GM23338 (cell line): Measurements from ENCODE around the gene GRM5. TPM values are rescaled to one million over a fixed set of nuclear protein-coding genes. Genes with fewer than 3 reads are reported as not detected.

Experiments
- ATAC-seq: fragments of 200-7000 bp; cut with Tn5 transposase; 3 replicates; pipeline ENCODE4 v1.9.1; 2020
- DNase-seq: peaks from one replicate; pipeline ENCODE4 v3.0.0-alpha.2; 2015; ENCODE audit warnings: low spot score
- H2AFZ ChIP-seq: fragments of 200-600 bp; sonication (generic); 2 replicates; pipeline ENCODE4 v1.8.0; 2016; ENCODE audit warnings: antibody characterized with exemption, mild to moderate bottlenecking, moderate library complexity
- H3F3A ChIP-seq: fragments of 200-600 bp; sonication (generic); replicated peaks from 2 replicates; pipeline ENCODE4 v1.8.0; 2017; ENCODE audit warnings: antibody characterized with exemption, mixed run types, low read depth
- H3K27ac ChIP-seq: fragments of 200-600 bp; sonication (generic); 2 replicates; pipeline ENCODE4 v1.6.1; 2016; ENCODE audit warnings: low read depth
- H3K27me3 ChIP-seq: fragments of 200-600 bp; sonication (generic); 2 replicates; pipeline ENCODE4 v1.8.0; 2016; ENCODE audit warnings: mild to moderate bottlenecking, mixed run types, moderate library complexity; ENCODE audit not compliant: insufficient read depth
- H3K36me3 ChIP-seq: fragments of 200-600 bp; sonication (generic); 2 replicates; pipeline ENCODE4 v1.8.0; 2016; ENCODE audit warnings: mild to moderate bottlenecking; ENCODE audit not compliant: insufficient read depth
- H3K4me1 ChIP-seq: fragments of 200-600 bp; sonication (generic); 2 replicates; pipeline ENCODE4 v1.8.0; 2016; ENCODE audit warnings: mild to moderate bottlenecking, moderate library complexity; ENCODE audit not compliant: insufficient read depth
- H3K4me2 ChIP-seq: fragments of 200-600 bp; sonication (generic); 2 replicates; pipeline ENCODE4 v1.7.1; 2017; ENCODE audit warnings: mixed run types
- H3K4me3 ChIP-seq: fragments of 200-600 bp; sonication (generic); 2 replicates; pipeline ENCODE4 v1.6.1; 2016; ENCODE audit warnings: mixed run types
- H3K79me2 ChIP-seq: fragments of 200-600 bp; sonication (generic); replicated peaks from 2 replicates; pipeline ENCODE4 v1.8.0; 2017; ENCODE audit warnings: mild to moderate bottlenecking; ENCODE audit not compliant: insufficient read depth
- H3K9me2 ChIP-seq: fragments of 200-600 bp; sonication (generic); 2 replicates; pipeline ENCODE4 v1.8.0; 2017; ENCODE audit not compliant: insufficient read depth
- H4K20me1 ChIP-seq: fragments of 200-600 bp; sonication (generic); replicated peaks from 2 replicates; pipeline ENCODE4 v1.8.0; 2017; ENCODE audit warnings: mild to moderate bottlenecking; ENCODE audit not compliant: insufficient read depth
- H3K27ac Mint-ChIP-seq: 2 replicates; pipeline ENCODE4 v1.8.0; 2020; ENCODE audit warnings: inconsistent platforms, mild to moderate bottlenecking, moderate library complexity, mixed read lengths
- H3K27me3 Mint-ChIP-seq: 3 replicates; pipeline ENCODE4 v1.8.0; 2022; ENCODE audit warnings: low read depth, mild to moderate bottlenecking, moderate library complexity, mixed read lengths, inconsistent platforms; ENCODE audit not compliant: insufficient read depth, poor library complexity
- H3K36me3 Mint-ChIP-seq: 3 replicates; pipeline ENCODE4 v1.8.0; 2021; ENCODE audit warnings: low read depth, mild to moderate bottlenecking, inconsistent platforms, moderate library complexity, mixed read lengths
- H3K4me1 Mint-ChIP-seq: 3 replicates; pipeline ENCODE4 v1.8.0; 2020; ENCODE audit warnings: mild to moderate bottlenecking, inconsistent platforms, mixed read lengths
- H3K4me3 Mint-ChIP-seq: 3 replicates; pipeline ENCODE4 v1.8.0; 2021; ENCODE audit warnings: moderate library complexity, mild to moderate bottlenecking, inconsistent platforms, mixed read lengths
- H3K9me3 Mint-ChIP-seq: 3 replicates; pipeline ENCODE4 v1.8.0; 2020; ENCODE audit warnings: moderate library complexity, mild to moderate bottlenecking, inconsistent platforms, mixed read lengths
- CREB1 ChIP-seq: fragments of 250-450 bp; sonication (Bioruptor Pico); IDR thresholded peaks from 2 replicates; pipeline ENCODE4 v1.5.0; 2020; ENCODE audit warnings: low read depth, mild to moderate bottlenecking, moderate library complexity
- CTCF ChIP-seq, 2 experiments: fragments of 200-600 bp in 1 of 2; sonication (generic) in 1 of 2; conservative IDR thresholded peaks; 2 replicates each; pipeline versions ENCODE4 v1.5.1 to v1.6.1; 2016 to 2017; ENCODE audit warnings: antibody characterized with exemption in 2 of 2, low read depth in 2 of 2, mild to moderate bottlenecking in 2 of 2, moderate library complexity in 1 of 2
- NANOG ChIP-seq: IDR thresholded peaks from 2 replicates; pipeline ENCODE4 v1.6.1; 2016; ENCODE audit warnings: antibody characterized with exemption, borderline replicate concordance
- STAT1 ChIP-seq: IDR thresholded peaks from one replicate; pipeline ENCODE4 v1.6.1; 2016; ENCODE audit warnings: antibody characterized with exemption; ENCODE audit not compliant: unreplicated experiment
- ZNF331 ChIP-seq: fragments of 250-450 bp; sonication (Bioruptor Pico); IDR thresholded peaks from 2 replicates; pipeline ENCODE4 v1.5.0; 2020; ENCODE audit warnings: low read depth, mild to moderate bottlenecking, moderate library complexity
- polyA plus RNA-seq: library from polyadenylated mRNA; unstranded; fragments of >200 nt; fragmentation: Nextera tagmentation; extraction: Ambion mirVana; gene quantifications from 2 replicates; pipeline ENCODE4 v1.2.1, GENCODE V29; 2016
- total RNA-seq: library from RNA; depleted of rRNA; stranded (reverse); fragments of >200 nt; shearing (Covaris generic); gene quantifications from 2 replicates; pipeline ENCODE4 v1.2.3, GENCODE V29; 2014
- TF ChIP-seq, protein P1 (sequence below): fragments of 250-450 bp; sonication (Bioruptor Pico); IDR thresholded peaks from 2 replicates; pipeline ENCODE4 v1.5.0; 2020; ENCODE audit warnings: mild to moderate bottlenecking, moderate library complexity

The GRM5 gene
- total and polyA plus RNA-seq, 2 experiments from 2014 or later, result 0.23 to 0.45 TPM

GRCh38 chr11:88632163-88632562 lies 433.6 kb downstream of the GRM5 start:
- peak; percentile 70 for ATAC-seq

More at GRCh38 chr11:88632163-88632562, 433.6 kb downstream of the GRM5 start:
- Mint-ChIP-seq H3K4me1 (peaks cover 6% of the 10 kb centered on the region; the same call in 2 of the 3 replicates), H3K36me3 (no peaks in the 10 kb centered on the region), H3K4me3 (no peak overlapping the region), H3K9me3 (no peaks in the 10 kb centered on the region), H3K27ac (no peak overlapping the region), H3K27me3 (peaks cover 4% of the 10 kb centered on the region)
- Histone ChIP-seq H3F3A (no peaks in the 10 kb centered on the region), H3K4me3 (no peak overlapping the region), H2AFZ (no peak overlapping the region), H3K27me3 (no peaks in the 10 kb centered on the region), H3K79me2 (no peaks in the 10 kb centered on the region), H3K36me3 (no peaks in the 10 kb centered on the region), H3K4me2 (no peak overlapping the region), H3K4me1 (no peaks in the 10 kb centered on the region), H3K9me2 (no peaks in the 10 kb centered on the region), H4K20me1 (no peaks in the 10 kb centered on the region), H3K27ac (no peak overlapping the region)
- no peak for DNase-seq
- TF ChIP-seq STAT1 (no peak), CTCF (conservative IDR thresholded peaks at IDR 0.05; ENCODE audit: low read depth in 2 of 2) (no peak), CREB1 (CRISPR knock-in tag) (no peak), NANOG (no peak), ZNF331 (CRISPR knock-in tag) (no peak)
- TF ChIP-seq, protein P1, sequence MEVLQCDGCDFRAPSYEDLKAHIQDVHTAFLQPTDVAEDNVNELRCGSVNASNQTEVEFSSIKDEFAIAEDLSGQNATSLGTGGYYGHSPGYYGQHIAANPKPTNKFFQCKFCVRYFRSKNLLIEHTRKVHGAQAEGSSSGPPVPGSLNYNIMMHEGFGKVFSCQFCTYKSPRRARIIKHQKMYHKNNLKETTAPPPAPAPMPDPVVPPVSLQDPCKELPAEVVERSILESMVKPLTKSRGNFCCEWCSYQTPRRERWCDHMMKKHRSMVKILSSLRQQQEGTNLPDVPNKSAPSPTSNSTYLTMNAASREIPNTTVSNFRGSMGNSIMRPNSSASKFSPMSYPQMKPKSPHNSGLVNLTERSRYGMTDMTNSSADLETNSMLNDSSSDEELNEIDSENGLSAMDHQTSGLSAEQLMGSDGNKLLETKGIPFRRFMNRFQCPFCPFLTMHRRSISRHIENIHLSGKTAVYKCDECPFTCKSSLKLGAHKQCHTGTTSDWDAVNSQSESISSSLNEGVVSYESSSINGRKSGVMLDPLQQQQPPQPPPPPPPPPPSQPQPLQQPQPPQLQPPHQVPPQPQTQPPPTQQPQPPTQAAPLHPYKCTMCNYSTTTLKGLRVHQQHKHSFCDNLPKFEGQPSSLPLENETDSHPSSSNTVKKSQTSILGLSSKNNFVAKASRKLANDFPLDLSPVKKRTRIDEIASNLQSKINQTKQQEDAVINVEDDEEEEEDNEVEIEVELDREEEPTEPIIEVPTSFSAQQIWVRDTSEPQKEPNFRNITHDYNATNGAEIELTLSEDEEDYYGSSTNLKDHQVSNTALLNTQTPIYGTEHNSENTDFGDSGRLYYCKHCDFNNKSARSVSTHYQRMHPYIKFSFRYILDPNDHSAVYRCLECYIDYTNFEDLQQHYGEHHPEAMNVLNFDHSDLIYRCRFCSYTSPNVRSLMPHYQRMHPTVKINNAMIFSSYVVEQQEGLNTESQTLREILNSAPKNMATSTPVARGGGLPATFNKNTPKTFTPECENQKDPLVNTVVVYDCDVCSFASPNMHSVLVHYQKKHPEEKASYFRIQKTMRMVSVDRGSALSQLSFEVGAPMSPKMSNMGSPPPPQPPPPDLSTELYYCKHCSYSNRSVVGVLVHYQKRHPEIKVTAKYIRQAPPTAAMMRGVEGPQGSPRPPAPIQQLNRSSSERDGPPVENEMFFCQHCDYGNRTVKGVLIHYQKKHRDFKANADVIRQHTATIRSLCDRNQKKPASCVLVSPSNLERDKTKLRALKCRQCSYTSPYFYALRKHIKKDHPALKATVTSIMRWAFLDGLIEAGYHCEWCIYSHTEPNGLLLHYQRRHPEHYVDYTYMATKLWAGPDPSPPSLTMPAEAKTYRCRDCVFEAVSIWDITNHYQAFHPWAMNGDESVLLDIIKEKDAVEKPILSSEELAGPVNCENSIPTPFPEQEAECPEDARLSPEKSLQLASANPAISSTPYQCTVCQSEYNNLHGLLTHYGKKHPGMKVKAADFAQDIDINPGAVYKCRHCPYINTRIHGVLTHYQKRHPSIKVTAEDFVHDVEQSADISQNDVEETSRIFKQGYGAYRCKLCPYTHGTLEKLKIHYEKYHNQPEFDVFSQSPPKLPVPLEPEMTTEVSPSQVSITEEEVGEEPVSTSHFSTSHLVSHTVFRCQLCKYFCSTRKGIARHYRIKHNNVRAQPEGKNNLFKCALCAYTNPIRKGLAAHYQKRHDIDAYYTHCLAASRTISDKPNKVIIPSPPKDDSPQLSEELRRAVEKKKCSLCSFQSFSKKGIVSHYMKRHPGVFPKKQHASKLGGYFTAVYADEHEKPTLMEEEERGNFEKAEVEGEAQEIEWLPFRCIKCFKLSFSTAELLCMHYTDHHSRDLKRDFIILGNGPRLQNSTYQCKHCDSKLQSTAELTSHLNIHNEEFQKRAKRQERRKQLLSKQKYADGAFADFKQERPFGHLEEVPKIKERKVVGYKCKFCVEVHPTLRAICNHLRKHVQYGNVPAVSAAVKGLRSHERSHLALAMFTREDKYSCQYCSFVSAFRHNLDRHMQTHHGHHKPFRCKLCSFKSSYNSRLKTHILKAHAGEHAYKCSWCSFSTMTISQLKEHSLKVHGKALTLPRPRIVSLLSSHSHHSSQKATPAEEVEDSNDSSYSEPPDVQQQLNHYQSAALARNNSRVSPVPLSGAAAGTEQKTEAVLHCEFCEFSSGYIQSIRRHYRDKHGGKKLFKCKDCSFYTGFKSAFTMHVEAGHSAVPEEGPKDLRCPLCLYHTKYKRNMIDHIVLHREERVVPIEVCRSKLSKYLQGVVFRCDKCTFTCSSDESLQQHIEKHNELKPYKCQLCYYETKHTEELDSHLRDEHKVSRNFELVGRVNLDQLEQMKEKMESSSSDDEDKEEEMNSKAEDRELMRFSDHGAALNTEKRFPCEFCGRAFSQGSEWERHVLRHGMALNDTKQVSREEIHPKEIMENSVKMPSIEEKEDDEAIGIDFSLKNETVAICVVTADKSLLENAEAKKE (CRISPR knock-in tag), result no peak
